Activated naive CD8-positive, alpha-beta T cell (primary cell): Measurements from ENCODE around the gene ARHGAP45.

Experiments used
- H3K27ac Mint-ChIP-seq: one replicate; pipeline ENCODE4 v1.8.0; 2021; ENCODE audit warnings: mixed read lengths
- H3K27me3 Mint-ChIP-seq: one replicate; pipeline ENCODE4 v1.8.0; 2021; ENCODE audit warnings: mixed read lengths
- H3K36me3 Mint-ChIP-seq: one replicate; pipeline ENCODE4 v1.8.0; 2021; ENCODE audit warnings: mixed read lengths
- H3K4me1 Mint-ChIP-seq: one replicate; pipeline ENCODE4 v1.8.0; 2021; ENCODE audit warnings: low read depth, mixed read lengths
- H3K4me3 Mint-ChIP-seq: one replicate; pipeline ENCODE4 v1.8.0; 2021; ENCODE audit warnings: mild to moderate bottlenecking, mixed read lengths
- H3K9me3 Mint-ChIP-seq: one replicate; pipeline ENCODE4 v1.8.0; 2021; ENCODE audit warnings: low read depth, mixed read lengths

ARHGAP45 gene

DNA sequence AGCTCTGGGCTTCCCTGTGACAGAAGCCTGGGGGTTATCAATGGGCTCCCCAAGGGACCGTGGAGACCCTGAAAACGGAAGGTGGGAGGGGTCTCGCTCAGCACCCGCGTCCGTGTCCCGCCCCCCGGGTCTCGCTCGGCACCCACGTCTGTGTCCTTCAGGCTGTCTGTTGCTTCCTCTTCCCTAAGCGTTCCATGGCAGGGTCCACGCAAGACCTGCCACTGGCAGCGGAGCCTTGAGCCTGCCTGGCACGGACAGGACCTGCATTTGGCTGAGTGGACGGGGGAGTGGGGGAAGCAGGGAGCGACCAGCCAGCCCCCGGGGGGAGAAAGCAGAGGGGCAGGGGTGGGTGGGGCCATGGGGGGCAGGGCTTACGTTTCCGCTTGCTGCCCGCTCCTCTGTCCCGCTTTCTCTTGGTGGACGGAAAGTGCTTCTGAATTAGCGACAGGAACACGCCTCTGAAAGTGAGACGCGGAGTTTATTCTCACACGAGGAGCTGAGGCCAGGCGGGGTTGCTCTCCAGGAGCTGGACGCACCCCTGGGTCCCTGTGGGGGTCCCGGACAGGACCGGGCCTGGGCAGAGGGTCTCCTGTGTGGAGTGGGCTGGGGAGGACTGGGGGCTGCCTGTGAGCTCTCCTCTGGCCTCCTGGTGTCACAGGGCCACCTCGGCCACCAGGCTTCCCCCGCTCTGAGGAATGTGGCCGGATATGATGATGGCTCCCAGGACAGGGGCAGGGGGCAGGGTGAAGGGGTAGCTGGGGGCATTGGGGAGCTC, 48.9 kb downstream of the ARHGAP45 start:
- no peaks in the 10 kb centered on the region for H3K36me3 Mint-ChIP-seq
- H3K27ac Mint-ChIP-seq = no peak overlapping the region
- H3K4me3 Mint-ChIP-seq = no peak overlapping the region

DNA sequence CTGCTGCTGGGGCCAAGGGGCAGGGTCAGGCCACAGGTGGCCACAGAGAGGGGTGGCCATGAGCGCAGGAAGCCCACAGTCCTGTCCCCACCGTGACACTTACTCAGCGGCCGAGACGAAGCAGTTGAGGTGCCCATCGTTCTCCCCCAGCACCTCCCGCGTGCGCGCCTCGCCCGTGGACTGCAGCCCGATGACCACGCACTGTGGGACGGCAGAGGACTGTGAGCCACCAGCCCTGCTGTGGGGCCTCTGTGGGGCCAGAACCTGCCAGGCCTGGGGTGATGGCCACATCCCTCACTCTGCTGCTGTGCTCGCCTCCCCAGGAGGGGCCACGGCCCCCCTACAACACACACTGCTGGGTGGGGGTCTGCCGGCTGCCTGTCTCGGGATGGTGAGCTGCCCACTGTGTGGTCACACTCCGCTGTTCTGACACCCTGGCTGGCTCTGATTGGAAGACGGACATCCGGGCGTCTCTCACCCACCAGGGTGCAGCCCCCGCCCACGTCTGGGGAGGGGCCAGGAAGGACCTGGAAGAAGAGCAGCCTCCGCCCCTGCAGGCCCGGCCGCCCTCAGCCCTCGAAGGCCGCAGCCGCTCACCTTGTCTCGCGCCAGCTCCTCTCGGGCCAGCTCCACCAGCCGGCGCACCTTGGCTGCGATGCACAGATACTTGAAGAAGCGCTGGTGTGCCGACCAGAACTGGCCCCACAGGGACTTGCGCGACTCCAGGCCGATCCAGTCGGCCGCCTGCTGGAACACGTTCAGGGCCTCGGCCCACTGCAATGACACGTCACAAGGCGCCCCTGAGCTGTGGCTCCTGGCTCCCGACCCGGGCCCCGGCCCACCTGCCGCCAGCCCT, 50.0 kb downstream of the ARHGAP45 start:
- Mint-ChIP-seq H3K4me1 (no peaks in the 10 kb centered on the region), H3K9me3 (no peaks in the 10 kb centered on the region), H3K36me3 (peaks cover 3% of the 10 kb centered on the region), H3K4me3 (no peak overlapping the region), H3K27ac (no peak overlapping the region), H3K27me3 (no peaks in the 10 kb centered on the region)

More for the DNA sequence above, 48.9 kb downstream of the ARHGAP45 start:
- no peaks in the 10 kb centered on the region for H3K27me3 Mint-ChIP-seq
- H3K4me1 Mint-ChIP-seq = no peaks in the 10 kb centered on the region
- no peaks in the 10 kb centered on the region for H3K9me3 Mint-ChIP-seq

DNA sequence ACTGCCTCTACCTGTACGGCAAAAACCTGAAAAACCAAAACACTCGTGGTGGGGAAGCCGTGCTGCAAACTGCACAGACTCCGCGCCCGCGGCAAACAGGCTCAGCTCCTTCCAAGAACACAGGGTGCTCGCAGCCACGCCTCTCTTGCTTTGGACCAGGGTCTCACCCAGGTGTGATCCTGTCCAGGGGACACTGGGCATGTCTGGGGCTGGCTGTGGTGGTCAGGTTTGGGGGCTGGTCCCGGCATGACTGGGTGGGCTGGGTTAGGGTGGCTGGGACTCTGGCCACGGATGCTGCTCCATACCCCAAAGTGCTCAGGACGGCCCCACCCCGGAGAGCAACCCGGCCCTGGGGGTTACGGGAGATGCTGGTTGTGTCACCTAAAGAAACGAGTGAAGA, 50.7 kb downstream of the ARHGAP45 start:
- Mint-ChIP-seq H3K4me3 (no peak overlapping the region), H3K27ac (no peak overlapping the region), H3K27me3 (no peaks in the 10 kb centered on the region), H3K9me3 (no peaks in the 10 kb centered on the region), H3K36me3 (peaks cover 3% of the 10 kb centered on the region), H3K4me1 (no peaks in the 10 kb centered on the region)

DNA sequence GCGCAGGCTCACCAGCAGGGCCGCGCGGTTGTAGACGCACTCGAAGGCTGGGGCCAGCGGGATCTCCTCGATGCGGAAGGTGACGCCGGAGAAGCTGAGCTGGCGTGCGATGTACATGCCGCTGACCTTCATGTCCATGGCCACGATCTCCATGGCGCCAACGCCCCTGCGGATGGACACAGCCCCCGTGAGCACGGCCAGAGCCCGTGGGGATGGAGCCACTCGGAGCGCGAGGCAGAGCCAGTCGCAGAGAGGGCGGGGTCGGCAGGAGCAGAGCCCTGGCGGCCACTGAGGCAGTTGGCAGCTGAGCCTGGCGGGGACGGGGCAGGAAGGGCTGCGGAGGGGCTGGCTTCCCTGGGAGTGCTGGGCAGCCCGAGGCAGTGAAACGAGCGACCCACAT, 52.0 kb downstream of the ARHGAP45 start:
- Mint-ChIP-seq H3K27me3 (no peaks in the 10 kb centered on the region), H3K36me3 (peaks cover 3% of the 10 kb centered on the region), H3K4me1 (no peaks in the 10 kb centered on the region), H3K9me3 (no peaks in the 10 kb centered on the region), H3K27ac (no peak overlapping the region), H3K4me3 (no peak overlapping the region)

DNA sequence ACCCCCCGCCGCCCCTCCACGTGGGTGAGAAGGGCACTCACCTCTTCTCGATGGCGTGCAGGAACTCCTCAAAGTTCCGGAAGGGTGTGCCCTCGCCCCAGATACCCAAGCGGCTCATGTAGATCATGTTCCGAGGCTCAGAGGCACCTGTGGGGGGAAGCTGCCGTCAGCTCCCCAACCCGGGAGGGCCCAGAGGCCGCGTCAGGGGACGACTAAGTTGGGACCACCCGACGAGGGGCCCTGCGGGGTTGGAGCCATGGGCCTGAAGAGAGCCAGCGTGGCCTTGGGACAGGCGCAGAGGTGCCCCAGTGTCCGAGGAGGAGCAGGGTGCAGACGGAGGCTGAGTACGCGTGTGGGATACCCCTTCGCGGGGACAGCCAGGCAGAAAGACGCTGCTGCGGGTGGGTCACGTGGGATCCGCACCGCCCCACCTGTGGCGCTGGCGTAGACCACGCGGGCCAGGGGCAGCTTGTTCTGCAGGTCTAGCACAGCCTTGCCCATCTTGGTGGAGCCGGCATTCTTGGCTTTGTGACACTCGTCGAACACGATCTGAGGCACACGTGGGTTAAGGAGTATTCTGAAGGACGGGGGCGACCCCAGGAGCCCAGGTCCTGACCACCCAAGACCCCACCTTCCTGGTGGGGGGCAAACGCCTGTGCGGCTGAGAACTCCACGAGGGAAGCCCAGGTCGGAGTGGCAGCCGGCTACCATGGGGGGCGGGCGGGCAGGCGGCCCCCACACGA, 52.7 kb downstream of the ARHGAP45 start:
- Mint-ChIP-seq H3K36me3 (peaks cover 3% of the 10 kb centered on the region), H3K4me1 (no peaks in the 10 kb centered on the region), H3K9me3 (no peaks in the 10 kb centered on the region), H3K27ac (no peak overlapping the region), H3K27me3 (no peaks in the 10 kb centered on the region), H3K4me3 (no peak overlapping the region)

DNA sequence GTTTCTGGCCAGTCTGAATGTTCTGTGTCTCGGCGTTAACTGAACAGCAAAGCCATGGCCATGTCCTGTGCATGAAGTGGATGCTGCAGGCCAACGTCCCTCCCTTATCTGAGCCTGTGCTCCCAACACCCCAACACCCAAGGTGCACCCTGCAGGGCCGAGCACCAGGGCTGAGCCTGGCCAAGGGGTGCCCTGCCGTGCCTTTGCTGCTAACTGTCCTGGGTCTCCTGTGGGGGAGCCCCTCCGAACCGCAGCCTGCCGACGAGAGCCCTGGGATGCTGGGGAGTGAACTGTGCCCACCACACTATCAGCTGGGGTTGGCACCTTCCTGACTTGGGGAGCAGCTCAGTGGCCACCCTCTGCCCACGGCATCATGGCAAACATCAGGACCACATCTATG, 54.4 kb downstream of the ARHGAP45 start:
- Mint-ChIP-seq H3K36me3 (peaks cover 3% of the 10 kb centered on the region), H3K4me1 (no peaks in the 10 kb centered on the region), H3K9me3 (no peaks in the 10 kb centered on the region), H3K27me3 (no peaks in the 10 kb centered on the region), H3K4me3 (no peak overlapping the region), H3K27ac (no peak overlapping the region)

DNA sequence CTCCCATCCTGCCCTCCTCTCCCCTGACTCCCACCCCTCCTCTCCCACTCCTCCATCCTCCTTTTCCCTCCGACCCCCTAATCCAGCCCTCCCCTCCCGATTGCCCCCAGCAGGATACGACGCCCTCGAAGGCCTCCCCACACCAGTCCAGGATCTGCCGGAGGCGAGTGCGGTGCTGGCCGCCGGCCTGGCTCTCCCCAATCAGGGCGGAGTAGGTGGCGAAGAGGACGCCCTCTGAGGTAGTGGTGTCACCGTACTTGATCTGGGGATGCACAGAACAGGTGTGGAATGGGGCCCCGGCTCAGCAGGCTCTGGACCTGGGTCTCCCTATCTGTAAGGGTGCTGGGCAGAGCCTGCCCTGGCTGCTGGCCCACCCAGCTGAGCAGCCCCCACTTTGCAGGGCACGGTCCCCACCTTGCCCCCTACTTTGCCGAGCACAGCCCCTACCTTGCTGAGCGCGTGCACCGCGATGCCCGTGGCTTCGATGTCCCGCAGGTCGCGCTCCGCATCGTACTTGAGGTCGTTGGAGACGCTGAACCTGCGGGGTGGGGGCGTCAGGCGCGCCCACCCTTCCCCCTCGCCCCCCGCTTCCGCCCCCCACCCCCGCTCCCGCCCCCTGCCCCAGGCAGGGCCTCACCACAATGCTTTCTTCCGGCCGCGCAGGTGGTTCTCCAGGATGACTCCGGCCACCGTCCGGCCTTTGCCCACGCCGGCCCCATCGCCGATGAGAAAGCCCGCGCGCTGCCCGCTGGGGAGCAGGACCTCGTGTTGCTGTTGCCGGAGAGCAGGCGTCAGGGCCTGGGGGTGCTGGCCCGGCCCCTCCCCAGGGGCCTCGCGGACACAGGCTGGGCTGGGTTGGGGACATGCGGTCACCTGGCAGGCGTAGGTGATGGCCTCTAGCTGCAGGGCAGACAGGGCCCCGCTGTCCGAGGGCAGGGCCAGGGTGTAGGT, 55.3 kb downstream of the ARHGAP45 start:
- Mint-ChIP-seq H3K4me1 (peaks cover 2% of the 10 kb centered on the region), H3K27me3 (no peaks in the 10 kb centered on the region), H3K36me3 (peaks cover 3% of the 10 kb centered on the region), H3K4me3 (no peak overlapping the region), H3K27ac (no peak overlapping the region), H3K9me3 (no peaks in the 10 kb centered on the region)

DNA sequence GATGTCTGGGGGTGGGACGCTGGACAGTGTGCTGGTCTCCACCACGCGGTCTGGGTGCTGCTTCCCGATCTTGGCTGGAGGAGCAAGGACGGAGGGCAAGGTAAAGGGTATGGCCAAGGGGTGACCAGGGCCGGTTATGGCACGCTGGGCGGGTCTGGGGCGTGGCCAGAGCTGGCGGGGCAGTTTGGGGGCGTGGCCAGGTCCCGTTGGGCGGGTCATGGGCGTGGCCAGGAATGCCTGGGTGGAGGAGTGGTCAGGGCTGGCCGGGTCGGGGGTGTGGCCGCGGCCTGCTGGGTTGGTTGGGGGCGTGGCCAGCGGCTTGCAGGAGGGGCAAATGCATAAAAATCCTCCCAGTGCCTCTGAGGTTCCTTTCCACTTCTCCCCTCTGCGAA, 56.0 kb downstream of the ARHGAP45 start:
- Mint-ChIP-seq H3K4me3 (no peak overlapping the region), H3K4me1 (peaks cover 4% of the 10 kb centered on the region), H3K36me3 (peaks cover 3% of the 10 kb centered on the region), H3K27me3 (no peaks in the 10 kb centered on the region), H3K9me3 (no peaks in the 10 kb centered on the region), H3K27ac (no peak overlapping the region)

DNA sequence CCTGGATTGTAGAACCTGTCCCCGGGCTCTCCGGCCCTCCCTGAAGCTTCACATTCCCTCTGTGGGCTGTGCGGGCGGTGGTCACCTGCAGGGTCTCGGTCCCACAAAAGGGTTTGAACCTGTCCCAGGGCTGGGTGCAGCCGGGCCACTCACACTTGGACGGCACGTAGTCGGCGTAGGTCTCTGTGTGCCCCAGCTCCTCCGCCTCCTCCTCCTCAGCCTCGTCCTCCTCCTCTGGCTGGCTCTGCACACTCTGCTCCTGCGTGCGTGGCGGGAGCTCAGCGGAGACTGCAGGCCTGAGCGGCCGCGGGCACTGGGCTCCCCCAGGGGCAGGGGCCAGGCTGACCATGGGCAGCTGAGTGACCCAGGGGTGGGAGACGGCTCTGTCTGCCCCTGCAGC, 56.4 kb downstream of the ARHGAP45 start:
- Mint-ChIP-seq H3K27ac (no peak overlapping the region), H3K36me3 (peaks cover 3% of the 10 kb centered on the region)

DNA sequence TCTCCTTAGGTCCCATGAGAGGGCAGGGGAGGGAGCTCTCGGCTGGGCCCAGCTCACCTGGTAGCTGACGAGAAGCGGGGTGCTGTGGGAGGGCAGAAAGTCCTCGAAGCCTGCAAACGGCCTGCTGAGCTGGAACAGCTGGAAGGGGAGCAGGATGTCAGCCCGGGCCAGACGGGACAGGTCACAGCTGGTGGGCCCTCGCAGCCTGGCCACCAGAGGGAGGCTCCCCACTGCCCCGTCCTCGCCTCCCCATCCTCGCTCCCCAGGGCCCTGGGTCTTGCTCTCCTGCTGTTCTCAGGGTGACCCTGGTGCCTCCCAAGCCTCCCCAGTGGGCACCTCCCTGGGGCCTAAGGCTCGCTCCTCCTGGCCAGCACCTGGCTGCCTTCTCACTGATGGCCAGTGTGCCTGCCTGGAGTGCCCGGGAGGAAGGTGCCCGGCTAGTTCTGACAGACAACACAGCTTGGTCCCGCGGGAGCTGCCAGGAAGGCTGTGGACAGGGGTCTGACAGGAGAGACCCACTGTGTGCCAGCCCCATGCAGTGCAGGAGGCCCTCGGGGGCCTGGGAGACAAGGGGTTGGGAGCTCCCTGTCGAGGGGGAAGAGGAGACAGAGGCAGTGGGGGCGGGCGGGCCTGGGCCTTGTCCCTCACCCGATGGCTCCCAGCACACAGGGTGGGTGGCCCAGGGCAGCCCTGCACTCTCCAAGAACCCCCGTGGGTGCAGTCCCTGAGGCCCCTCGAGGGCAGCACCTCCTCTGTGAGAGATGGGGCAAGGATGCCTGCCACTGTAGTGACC, 57.1 kb downstream of the ARHGAP45 start:
- no peaks in the 10 kb centered on the region for H3K9me3 Mint-ChIP-seq
- H3K27ac Mint-ChIP-seq = no peak overlapping the region
- no peaks in the 10 kb centered on the region for H3K27me3 Mint-ChIP-seq
- no peak overlapping the region for H3K4me3 Mint-ChIP-seq
- peaks cover 5% of the 10 kb centered on the region for H3K4me1 Mint-ChIP-seq
- peaks cover 3% of the 10 kb centered on the region for H3K36me3 Mint-ChIP-seq

More for the DNA sequence above, 56.4 kb downstream of the ARHGAP45 start:
- Mint-ChIP-seq H3K4me1 (peaks cover 4% of the 10 kb centered on the region), H3K4me3 (no peak overlapping the region), H3K27me3 (no peaks in the 10 kb centered on the region), H3K9me3 (no peaks in the 10 kb centered on the region)

DNA sequence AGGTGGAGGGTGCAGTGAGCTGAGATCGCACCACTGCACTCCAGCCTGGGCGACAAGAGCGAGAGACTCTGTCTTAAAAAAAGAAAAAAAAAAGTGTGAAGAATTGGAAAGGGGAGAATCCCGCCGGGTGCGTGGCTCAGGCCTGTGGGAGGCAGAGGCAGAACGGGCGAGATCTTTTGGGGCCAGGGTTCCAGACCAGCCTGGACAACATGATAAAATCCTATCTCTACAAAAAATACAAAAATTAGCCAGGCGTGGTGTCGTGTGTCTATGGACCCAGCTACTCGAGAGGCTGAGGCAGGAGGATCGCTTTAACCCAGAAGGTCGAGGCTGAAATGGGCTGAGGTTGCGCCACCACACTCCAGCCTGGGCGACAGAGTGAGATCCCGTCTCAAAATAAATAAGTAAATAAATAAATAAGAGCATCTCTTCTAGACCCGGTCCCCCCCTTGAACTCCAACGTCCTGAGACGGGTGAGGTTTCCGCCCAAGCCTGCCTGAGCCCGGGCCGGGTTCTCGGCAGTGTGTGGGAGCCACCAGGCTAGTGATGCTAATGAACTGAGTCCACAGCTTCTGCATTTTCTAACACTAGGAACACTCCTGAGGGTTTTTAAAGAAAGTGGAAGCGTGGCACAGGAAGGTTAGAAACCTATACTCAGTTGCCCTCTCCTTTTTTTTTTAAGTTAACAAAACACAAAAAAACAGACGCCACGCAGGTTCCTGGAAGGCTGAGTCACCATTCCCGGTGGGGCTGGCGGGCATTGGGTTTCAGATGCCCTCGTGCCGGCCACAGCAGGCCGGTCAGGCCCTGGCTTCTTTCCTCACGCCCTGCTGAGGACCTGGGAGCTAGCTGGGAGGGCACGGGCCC, 58.9 kb downstream of the ARHGAP45 start:
- Mint-ChIP-seq H3K27me3 (no peaks in the 10 kb centered on the region), H3K4me1 (peaks cover 16% of the 10 kb centered on the region), H3K4me3 (no peak overlapping the region), H3K27ac (no peak overlapping the region), H3K36me3 (peaks cover 3% of the 10 kb centered on the region), H3K9me3 (no peaks in the 10 kb centered on the region)

DNA sequence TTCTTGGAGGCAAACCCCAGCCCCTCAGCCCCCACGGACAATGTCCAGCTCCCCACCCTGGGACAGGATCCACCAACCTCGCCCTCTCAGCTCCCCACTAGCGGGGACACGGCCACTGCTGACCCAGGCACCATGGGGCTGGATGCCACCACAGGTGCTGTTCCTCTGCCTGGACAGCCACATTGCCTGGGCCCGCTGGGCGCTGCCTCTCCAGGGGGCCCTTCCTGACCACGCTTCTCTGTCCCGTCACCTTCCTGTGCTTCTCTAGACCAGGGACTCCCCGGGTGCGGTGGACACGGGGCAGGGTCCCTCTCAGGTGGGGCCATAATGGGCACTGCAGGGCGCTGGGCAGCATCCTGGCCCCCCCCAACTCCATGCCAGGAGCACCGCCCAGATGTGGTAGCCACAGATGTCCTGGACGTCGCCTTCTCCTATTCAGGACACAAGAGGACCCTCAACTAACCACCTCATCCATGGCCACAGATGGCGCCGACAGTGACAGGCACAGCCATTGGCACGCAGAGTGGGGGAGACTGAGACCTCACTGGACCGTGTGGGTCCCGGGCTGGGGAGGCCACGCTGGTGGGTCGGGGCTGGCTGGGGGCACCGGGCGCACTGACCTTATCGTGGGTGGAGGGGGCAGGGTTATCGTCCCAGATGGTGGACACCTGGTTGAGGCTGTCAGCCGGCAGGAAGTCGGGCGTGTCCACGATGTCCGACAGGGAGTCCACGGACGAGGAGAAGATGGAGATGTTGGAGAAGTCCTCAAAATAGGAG, 60.2 kb downstream of the ARHGAP45 start:
- no peaks in the 10 kb centered on the region for H3K9me3 Mint-ChIP-seq
- H3K27ac Mint-ChIP-seq = no peak overlapping the region
- peaks cover 17% of the 10 kb centered on the region for H3K4me1 Mint-ChIP-seq
- no peaks in the 10 kb centered on the region for H3K27me3 Mint-ChIP-seq
- no peak overlapping the region for H3K4me3 Mint-ChIP-seq
- H3K36me3 Mint-ChIP-seq = no peaks in the 10 kb centered on the region
